HEK293 (cell line): ENCODE results near the gene WDR64.
A peak's percentile ranks its signal among the peaks of the same experiment; 100 is the strongest.

ENCODE experiments used
- CTCF ChIA-PET: fragments of 350-600 bp; formaldehyde crosslinking; extraction: SDS; loops from one replicate; lab custom pipeline; 2021; ENCODE audit warnings: antibody characterized with exemption; lab: Yijun Ruan, JAX
- POLR2A ChIA-PET: fragments of 300-600 bp; formaldehyde crosslinking; extraction: SDS; loops from one replicate; lab custom pipeline; 2020; ENCODE audit warnings: antibody characterized with exemption, inconsistent platforms; lab: Yijun Ruan, JAX
- H3K27ac ChIP-seq: fragments of 200-500 bp; sonication (Bioruptor generic); 2 replicates; pipeline ENCODE4 v1.5.1; 2014; ENCODE audit warnings: low read depth, low read length, control low read depth, inconsistent platforms; ENCODE audit errors: extremely low read depth
- H3K36me3 ChIP-seq, 2 experiments: fragments of 200-500 bp in 1 of 2; sonication (Bioruptor generic) in 1 of 2; 1 replicate in 1 of 2; 2 replicates in 1 of 2; pipeline ENCODE4 v1.5.1; 2014 to 2017; ENCODE audit warnings: inconsistent platforms in 2 of 2, low read length in 2 of 2; ENCODE audit not compliant: control insufficient read depth in 2 of 2, insufficient read depth in 1 of 2
- H3K4me1 ChIP-seq: fragments of 200-500 bp; sonication (Bioruptor generic); 2 replicates; pipeline ENCODE4 v1.5.1; 2014; ENCODE audit warnings: mild to moderate bottlenecking, low read length, inconsistent platforms; ENCODE audit not compliant: control insufficient read depth, insufficient read depth
- H3K4me3 ChIP-seq: 2 replicates; pipeline ENCODE4 v1.5.1; 2011; ENCODE audit warnings: low read depth, mild to moderate bottlenecking, control low read depth, low read length, moderate library complexity
- H3K9me3 ChIP-seq: fragments of 200-500 bp; sonication (Bioruptor generic); 2 replicates; pipeline ENCODE4 v1.5.1; 2014; ENCODE audit warnings: low read depth, low read length, inconsistent platforms; ENCODE audit not compliant: control insufficient read depth, insufficient read depth
- ATF2 ChIP-seq: fragments of 450-650 bp; formaldehyde crosslinking; IDR thresholded peaks from 2 replicates; pipeline ENCODE4 v1.5.1; 2016; ENCODE audit warnings: missing biosample characterization, missing genetic modification characterization, low read depth
- HIC1 ChIP-seq: fragments of 450-650 bp; formaldehyde crosslinking; IDR thresholded peaks from 2 replicates; pipeline ENCODE4 v1.5.1; 2016; ENCODE audit warnings: missing biosample characterization, missing genetic modification characterization
- HOXC10 ChIP-seq: sonication (generic); formaldehyde crosslinking; IDR thresholded peaks from 2 replicates; pipeline ENCODE4 v1.8.1; 2023; ENCODE audit warnings: mild to moderate bottlenecking, missing genetic modification reagents
- PRDM1 ChIP-seq: fragments of 450-650 bp; formaldehyde crosslinking; IDR thresholded peaks from 2 replicates; pipeline ENCODE4; 2016; ENCODE audit warnings: missing biosample characterization, missing genetic modification characterization
- PRDM6 ChIP-seq: fragments of 450-650 bp; formaldehyde crosslinking; IDR thresholded peaks from 2 replicates; pipeline ENCODE4 v1.5.1; 2017; ENCODE audit warnings: missing biosample characterization, missing genetic modification characterization
- SP3 ChIP-seq: fragments of 450-650 bp; formaldehyde crosslinking; IDR thresholded peaks from 2 replicates; pipeline ENCODE4 v1.5.1; 2016; ENCODE audit warnings: missing biosample characterization, missing genetic modification characterization
- ZBTB21 ChIP-seq: fragments of 450-650 bp; formaldehyde crosslinking; IDR thresholded peaks from 2 replicates; pipeline ENCODE4 v1.5.1; 2017; ENCODE audit warnings: missing biosample characterization, missing genetic modification characterization
- ZEB2 ChIP-seq: fragments of 450-650 bp; formaldehyde crosslinking; IDR thresholded peaks from 2 replicates; pipeline ENCODE4 v1.5.1; 2016; ENCODE audit warnings: missing biosample characterization, missing genetic modification characterization
- ZNF354C ChIP-seq: fragments of 450-650 bp; formaldehyde crosslinking; IDR thresholded peaks from 2 replicates; pipeline ENCODE4 v1.5.1; 2016; ENCODE audit warnings: missing biosample characterization, missing genetic modification characterization, low read depth, borderline replicate concordance
- ZNF548 ChIP-seq: fragments of 450-650 bp; formaldehyde crosslinking; IDR thresholded peaks from 2 replicates; pipeline ENCODE4 v1.5.1; 2016; ENCODE audit warnings: missing biosample characterization, missing genetic modification characterization
- ZNF626 ChIP-seq: fragments of 450-650 bp; sonication (Bioruptor Pico); formaldehyde crosslinking; IDR thresholded peaks from 2 replicates; pipeline ENCODE4 v1.5.1; 2018; ENCODE audit warnings: missing biosample characterization, missing genetic modification characterization, inconsistent platforms
- ZSCAN16 ChIP-seq: fragments of 450-650 bp; formaldehyde crosslinking; IDR thresholded peaks from 2 replicates; pipeline ENCODE4 v1.5.1; 2016; ENCODE audit warnings: missing biosample characterization, missing genetic modification characterization
- ZSCAN18 ChIP-seq: fragments of 450-650 bp; formaldehyde crosslinking; IDR thresholded peaks from 2 replicates; pipeline ENCODE4 v1.5.1; 2016; ENCODE audit warnings: missing biosample characterization, missing genetic modification characterization

Gene WDR64

GRCh38 chr1:241817331-241817792, 165.3 kb downstream of the WDR64 start:
- CTCF ChIA-PET: interaction anchor here (0.6 to 1.2 kb wide), 3 partner anchors 9 to 148 kb away, joined by 3 read pairs; no protein-coding TSS in a partner anchor
- Histone ChIP-seq H3K4me3 (no peak overlapping the region), H3K4me1 (no peaks in the 10 kb centered on the region), H3K27ac (no peak overlapping the region), H3K36me3 (no peaks in the 10 kb centered on the region), H3K9me3 (no peaks in the 10 kb centered on the region)
- POLR2A ChIA-PET: no interaction called here
- TF ChIP-seq ZBTB21 (tag by site-specific recombination): peak; percentile 31; the same call in 1 of the 2 replicates
- TF ChIP-seq ZNF354C (tag by site-specific recombination): no peak
- no peak for TF ChIP-seq SP3 (tag by site-specific recombination)
- peak; percentile 52 for TF ChIP-seq PRDM6 (tag by site-specific recombination)
- TF ChIP-seq HOXC10 (CRISPR knock-in tag): 0 out of 2 replicates have a peak, but pooled peaks have one; percentile 42
- no peak for TF ChIP-seq ZSCAN18 (tag by site-specific recombination)

- CTCF ChIA-PET: no interaction called here
Observed at GRCh38 chr1:241817956-241818612, 166.0 kb downstream of the WDR64 start.

More at GRCh38 chr1:241817956-241818612, 166.0 kb downstream of the WDR64 start:
- Histone ChIP-seq H3K36me3 (no peaks in the 10 kb centered on the region), H3K9me3 (no peaks in the 10 kb centered on the region), H3K27ac (no peak overlapping the region), H3K4me3 (no peak overlapping the region), H3K4me1 (no peaks in the 10 kb centered on the region)
- POLR2A ChIA-PET: no interaction called here
- TF ChIP-seq HIC1 (tag by site-specific recombination) (no peak), ZNF548 (tag by site-specific recombination) (no peak), ATF2 (no peak), ZNF626 (no peak), PRDM1 (peak; percentile 82), ZSCAN16 (tag by site-specific recombination) (no peak), ZEB2 (no peak)
